ENCODE measurements around the gene FAM72B.
"Not testable (repeated sequence)": the region's sequence is repeated elsewhere in the genome, so short reads cannot be mapped to it uniquely, and the experiment has no call there.

FAM72B gene

DNA sequence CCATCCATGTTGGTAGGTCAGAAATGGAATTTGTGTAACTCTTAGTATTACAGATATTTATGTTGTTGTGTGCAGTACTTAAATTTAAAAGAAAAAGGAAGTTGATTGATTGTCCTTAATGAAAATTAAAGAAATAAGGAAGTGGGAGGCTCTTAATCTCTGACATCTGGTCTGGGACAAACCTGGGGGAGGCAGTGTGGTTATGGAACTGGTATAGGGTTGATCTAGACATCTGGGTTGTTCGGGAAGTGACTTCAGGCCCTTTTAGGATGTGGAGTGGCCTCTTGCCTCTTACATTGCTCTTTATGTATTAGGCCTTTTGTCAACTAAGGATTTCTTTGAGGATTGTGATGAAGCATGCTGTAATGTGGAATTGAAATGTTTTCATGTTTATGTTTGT is 16.1 kb upstream of the FAM72B start:
- not testable (repeated sequence) for H3K27me3 ChIP-seq (ENCODE audit: insufficient read depth, low read depth); H3K4me1 ChIP-seq (ENCODE audit: low read depth, poor library complexity, severe bottlenecking); H3K36me3 ChIP-seq (ENCODE audit: insufficient read depth); H2AFZ ChIP-seq (ENCODE audit: low read depth); H3K4me2 ChIP-seq; H3K79me2 ChIP-seq (ENCODE audit: insufficient read depth, low read depth); H4K20me1 ChIP-seq (ENCODE audit: insufficient read depth); H3K9ac ChIP-seq; H3K4me3 ChIP-seq (IDR thresholded peaks at IDR 0.05; ENCODE audit: insufficient read depth, low read depth, low read length); H3K27ac ChIP-seq

DNA sequence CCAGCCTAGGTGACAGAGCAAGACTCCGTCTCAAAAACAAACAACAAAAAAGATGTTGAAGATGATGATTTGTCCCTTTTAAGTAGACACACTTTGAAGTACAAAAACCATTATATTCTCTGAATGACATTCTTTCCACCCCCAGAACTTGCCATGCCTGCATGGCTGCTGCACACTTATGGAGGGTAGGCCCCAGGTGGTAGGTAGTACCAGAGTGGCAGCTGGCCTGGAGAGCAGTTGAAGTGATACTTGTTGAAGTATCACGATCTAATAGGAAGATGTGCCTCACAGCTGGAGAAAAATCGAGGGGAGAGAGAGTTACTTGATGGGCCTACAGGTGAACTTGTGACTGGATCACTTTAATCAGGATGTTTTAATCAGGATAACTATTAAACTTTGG is 15.6 kb upstream of the FAM72B start:
- H3K4me3 ChIP-seq (IDR thresholded peaks at IDR 0.05; ENCODE audit: insufficient read depth, low read depth, low read length); H3K79me2 ChIP-seq (ENCODE audit: insufficient read depth, low read depth); H2AFZ ChIP-seq (ENCODE audit: low read depth); H3K27ac ChIP-seq; H4K20me1 ChIP-seq (ENCODE audit: insufficient read depth); H3K36me3 ChIP-seq (ENCODE audit: insufficient read depth); H3K27me3 ChIP-seq (ENCODE audit: insufficient read depth, low read depth); H3K9ac ChIP-seq; H3K4me2 ChIP-seq; H3K4me1 ChIP-seq (ENCODE audit: low read depth, poor library complexity, severe bottlenecking): not testable (repeated sequence)

DNA sequence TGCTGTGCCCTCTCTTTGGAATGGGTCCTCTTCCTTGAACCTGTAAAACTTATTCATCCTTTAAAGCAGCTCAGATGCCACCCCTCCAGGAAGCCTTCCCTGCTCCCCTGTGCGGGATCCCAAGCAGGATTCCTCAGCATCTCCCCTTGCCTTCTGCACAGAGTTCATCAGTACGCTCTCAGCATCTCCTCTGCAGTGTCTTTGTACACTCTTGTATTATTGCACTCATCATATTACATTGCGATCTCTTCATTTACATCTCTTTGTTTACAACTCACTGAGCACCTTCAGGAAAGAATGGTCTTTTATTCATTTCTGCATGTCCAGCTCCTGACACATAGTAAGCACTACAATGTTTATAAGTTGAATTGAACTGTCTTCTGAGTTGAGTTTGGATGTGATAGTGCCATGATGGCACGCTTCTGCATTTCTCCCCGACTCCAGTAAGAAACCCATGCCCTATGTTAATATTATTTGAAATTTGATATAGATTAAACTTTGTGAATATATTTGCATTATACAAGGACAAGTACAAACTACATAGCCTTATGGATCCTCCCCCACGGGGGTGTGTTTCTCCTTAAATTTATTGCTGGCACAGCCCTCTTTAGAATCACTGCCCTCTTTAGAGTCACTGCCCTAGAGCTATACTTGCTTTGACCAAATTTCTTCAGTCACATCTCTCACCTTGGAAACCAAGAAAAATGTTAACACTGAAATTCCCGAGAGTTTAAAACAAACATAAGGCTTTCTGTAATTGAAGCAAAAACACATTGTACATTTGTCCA is 13.1 kb upstream of the FAM72B start:
- H3K4me2 ChIP-seq; H3K9ac ChIP-seq; H3K4me3 ChIP-seq (IDR thresholded peaks at IDR 0.05; ENCODE audit: insufficient read depth, low read depth, low read length); H3K4me1 ChIP-seq (ENCODE audit: low read depth, poor library complexity, severe bottlenecking); H3K36me3 ChIP-seq (ENCODE audit: insufficient read depth); H3K27me3 ChIP-seq (ENCODE audit: insufficient read depth, low read depth); H3K27ac ChIP-seq; H4K20me1 ChIP-seq (ENCODE audit: insufficient read depth); H3K79me2 ChIP-seq (ENCODE audit: insufficient read depth, low read depth); H2AFZ ChIP-seq (ENCODE audit: low read depth): not testable (repeated sequence)

DNA sequence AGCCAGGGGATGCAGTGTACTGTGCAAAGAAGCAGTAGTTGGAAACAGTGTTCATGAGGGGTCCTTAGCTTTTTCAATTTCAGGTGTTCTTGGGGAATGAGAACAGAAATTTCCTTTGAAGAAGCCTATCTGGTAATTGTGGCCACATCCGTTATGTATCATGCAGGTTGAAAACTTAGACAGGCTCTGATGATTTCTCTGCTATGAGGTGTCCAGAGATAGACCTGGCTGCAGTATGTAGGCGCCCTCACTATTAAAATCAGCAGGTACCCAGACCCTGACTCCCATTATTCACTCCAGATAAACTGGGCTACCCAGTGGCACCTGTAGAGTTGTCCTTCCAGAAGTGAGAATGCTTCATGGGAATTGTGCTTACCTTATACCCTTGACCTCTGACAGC is 8.4 kb upstream of the FAM72B start:
- H3K79me2 ChIP-seq (ENCODE audit: insufficient read depth, low read depth); H3K36me3 ChIP-seq (ENCODE audit: insufficient read depth); H3K9ac ChIP-seq; H3K27ac ChIP-seq; H3K27me3 ChIP-seq (ENCODE audit: insufficient read depth, low read depth); H3K4me3 ChIP-seq (IDR thresholded peaks at IDR 0.05; ENCODE audit: insufficient read depth, low read depth, low read length); H3K4me1 ChIP-seq (ENCODE audit: low read depth, poor library complexity, severe bottlenecking); H3K4me2 ChIP-seq; H2AFZ ChIP-seq (ENCODE audit: low read depth); H4K20me1 ChIP-seq (ENCODE audit: insufficient read depth): not testable (repeated sequence)

DNA sequence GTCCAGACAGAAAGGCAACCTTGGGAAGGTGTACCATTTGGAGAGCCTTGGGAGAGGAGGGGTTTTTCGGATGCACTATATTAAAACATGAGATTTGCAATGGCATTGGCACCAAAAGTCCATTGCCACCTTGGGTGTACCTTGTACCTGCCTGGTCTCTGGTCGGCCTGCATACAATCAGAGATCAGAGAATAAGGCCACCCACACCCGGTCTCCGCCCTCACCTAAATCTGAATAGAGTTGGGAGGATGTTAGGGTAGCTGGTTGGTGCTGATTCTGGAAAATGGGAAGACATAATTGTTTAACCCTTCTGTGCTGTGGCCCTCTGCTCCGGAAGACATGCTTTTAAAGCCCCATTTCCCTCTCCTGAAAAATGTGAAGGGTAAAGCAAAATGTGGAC is 3.8 kb upstream of the FAM72B start:
- not testable (repeated sequence) for H2AFZ ChIP-seq (ENCODE audit: low read depth); H3K4me3 ChIP-seq (IDR thresholded peaks at IDR 0.05; ENCODE audit: insufficient read depth, low read depth, low read length); H3K27me3 ChIP-seq (ENCODE audit: insufficient read depth, low read depth); H3K4me1 ChIP-seq (ENCODE audit: low read depth, poor library complexity, severe bottlenecking); H3K36me3 ChIP-seq (ENCODE audit: insufficient read depth); H3K27ac ChIP-seq; H3K4me2 ChIP-seq; H4K20me1 ChIP-seq (ENCODE audit: insufficient read depth); H3K9ac ChIP-seq; H3K79me2 ChIP-seq (ENCODE audit: insufficient read depth, low read depth)

DNA sequence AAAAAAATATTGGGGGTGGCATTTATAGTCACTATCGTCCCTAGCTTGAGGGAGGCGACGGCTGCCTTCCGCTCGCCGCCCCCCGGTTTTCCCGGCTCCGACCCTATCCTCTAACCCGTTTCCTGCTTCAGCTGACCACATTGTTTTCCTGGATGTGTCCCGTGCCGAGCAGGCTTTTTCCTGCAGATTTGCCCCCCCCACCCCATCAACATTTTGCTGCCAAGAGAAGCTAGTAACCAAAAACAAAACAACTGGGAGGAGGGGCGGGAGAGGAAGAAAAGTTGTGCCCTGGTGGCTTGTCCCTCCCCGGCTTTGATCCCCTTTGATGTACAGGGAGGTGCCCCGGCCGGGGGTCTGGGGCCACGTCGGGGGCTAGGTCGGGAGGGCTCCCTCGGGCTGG is 2.1 kb upstream of the FAM72B start:
- not testable (repeated sequence) for H3K9ac ChIP-seq; H3K27ac ChIP-seq; H3K4me3 ChIP-seq (IDR thresholded peaks at IDR 0.05; ENCODE audit: insufficient read depth, low read depth, low read length); H3K36me3 ChIP-seq (ENCODE audit: insufficient read depth); H4K20me1 ChIP-seq (ENCODE audit: insufficient read depth); H3K79me2 ChIP-seq (ENCODE audit: insufficient read depth, low read depth); H3K27me3 ChIP-seq (ENCODE audit: insufficient read depth, low read depth); H3K4me2 ChIP-seq; H2AFZ ChIP-seq (ENCODE audit: low read depth); H3K4me1 ChIP-seq (ENCODE audit: low read depth, poor library complexity, severe bottlenecking)

DNA sequence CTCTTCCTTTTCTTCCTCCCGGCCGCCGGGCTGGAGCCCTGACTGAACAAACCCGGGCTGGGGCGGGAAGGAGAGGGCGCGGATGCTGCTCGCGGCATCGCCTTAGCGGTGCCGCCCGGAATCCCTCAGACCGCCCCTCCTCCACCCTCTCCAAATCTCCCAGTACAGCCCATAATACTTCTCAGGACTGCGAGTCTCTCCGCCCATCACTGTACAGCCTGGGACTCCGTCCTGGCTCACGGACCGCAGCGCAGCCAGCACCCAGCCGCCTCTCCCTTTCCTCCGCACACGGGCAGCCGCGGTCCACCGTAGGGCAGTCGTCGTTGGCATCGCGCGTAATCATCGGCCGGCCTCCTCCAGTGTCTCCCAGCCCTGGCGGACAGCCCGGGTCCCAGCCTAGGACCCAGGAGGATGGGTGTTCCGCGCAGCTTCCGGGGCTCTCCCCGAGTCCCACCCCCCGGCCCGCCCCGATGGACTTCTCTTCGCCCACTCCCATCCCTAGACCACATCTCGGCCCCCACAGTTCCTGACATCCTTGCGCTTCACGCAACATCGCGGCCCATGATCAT is 1.1 kb upstream of the FAM72B start:
- H3K79me2 ChIP-seq (ENCODE audit: insufficient read depth, low read depth); H3K27me3 ChIP-seq (ENCODE audit: insufficient read depth, low read depth); H3K36me3 ChIP-seq (ENCODE audit: insufficient read depth); H3K27ac ChIP-seq; H3K4me1 ChIP-seq (ENCODE audit: low read depth, poor library complexity, severe bottlenecking); H2AFZ ChIP-seq (ENCODE audit: low read depth); H3K4me2 ChIP-seq; H3K4me3 ChIP-seq (IDR thresholded peaks at IDR 0.05; ENCODE audit: insufficient read depth, low read depth, low read length); H3K9ac ChIP-seq; H4K20me1 ChIP-seq (ENCODE audit: insufficient read depth): not testable (repeated sequence)

DNA sequence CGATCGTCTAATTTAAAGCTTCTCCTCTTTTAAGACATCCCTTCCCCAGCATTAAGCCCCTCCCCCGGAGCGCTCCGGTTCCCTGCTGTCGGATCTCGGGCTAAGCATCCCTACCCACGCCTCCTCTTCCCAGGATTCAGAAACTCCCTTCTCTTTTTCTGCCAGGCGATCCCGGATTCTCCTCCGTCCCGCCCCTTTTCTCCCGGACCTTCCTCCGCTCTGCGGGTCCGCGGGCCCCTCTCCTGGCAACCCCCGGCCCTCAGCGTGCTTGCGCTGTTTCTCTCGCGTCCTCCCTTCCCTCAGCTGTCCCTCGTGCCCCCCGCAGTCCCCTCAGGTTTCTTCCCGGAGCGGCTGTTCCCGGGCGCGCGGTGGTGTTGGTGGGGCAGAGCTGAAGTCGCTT is 273 bp downstream of the FAM72B start:
- H3K4me1 ChIP-seq (ENCODE audit: low read depth, poor library complexity, severe bottlenecking); H4K20me1 ChIP-seq (ENCODE audit: insufficient read depth); H3K36me3 ChIP-seq (ENCODE audit: insufficient read depth); H3K4me2 ChIP-seq; H3K79me2 ChIP-seq (ENCODE audit: insufficient read depth, low read depth); H3K4me3 ChIP-seq (IDR thresholded peaks at IDR 0.05; ENCODE audit: insufficient read depth, low read depth, low read length); H3K27ac ChIP-seq; H3K9ac ChIP-seq; H2AFZ ChIP-seq (ENCODE audit: low read depth); H3K27me3 ChIP-seq (ENCODE audit: insufficient read depth, low read depth): not testable (repeated sequence)

DNA sequence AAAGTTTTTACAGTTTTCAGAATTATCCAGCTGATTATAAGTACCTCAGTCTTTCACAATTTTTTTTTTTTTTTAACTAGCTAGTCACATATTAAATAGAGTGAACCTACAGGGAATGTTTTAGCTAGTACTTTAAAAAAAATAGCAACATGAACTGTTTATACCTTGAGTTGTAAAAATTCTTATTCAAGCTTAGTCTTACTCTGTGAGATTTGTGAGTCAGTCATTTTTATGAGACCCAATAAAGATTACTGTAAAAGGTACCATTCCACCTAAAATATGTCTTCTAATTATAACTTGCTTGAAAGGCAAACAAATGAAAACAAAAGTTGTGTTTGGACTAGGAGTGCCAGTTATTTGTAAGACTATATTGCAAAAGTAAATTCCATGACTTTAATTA is 5.9 kb downstream of the FAM72B start:
- H3K79me2 ChIP-seq (ENCODE audit: insufficient read depth, low read depth); H3K27me3 ChIP-seq (ENCODE audit: insufficient read depth, low read depth); H3K9ac ChIP-seq; H3K4me2 ChIP-seq; H3K36me3 ChIP-seq (ENCODE audit: insufficient read depth); H3K27ac ChIP-seq; H4K20me1 ChIP-seq (ENCODE audit: insufficient read depth); H3K4me3 ChIP-seq (IDR thresholded peaks at IDR 0.05; ENCODE audit: insufficient read depth, low read depth, low read length); H3K4me1 ChIP-seq (ENCODE audit: low read depth, poor library complexity, severe bottlenecking); H2AFZ ChIP-seq (ENCODE audit: low read depth): not testable (repeated sequence)

DNA sequence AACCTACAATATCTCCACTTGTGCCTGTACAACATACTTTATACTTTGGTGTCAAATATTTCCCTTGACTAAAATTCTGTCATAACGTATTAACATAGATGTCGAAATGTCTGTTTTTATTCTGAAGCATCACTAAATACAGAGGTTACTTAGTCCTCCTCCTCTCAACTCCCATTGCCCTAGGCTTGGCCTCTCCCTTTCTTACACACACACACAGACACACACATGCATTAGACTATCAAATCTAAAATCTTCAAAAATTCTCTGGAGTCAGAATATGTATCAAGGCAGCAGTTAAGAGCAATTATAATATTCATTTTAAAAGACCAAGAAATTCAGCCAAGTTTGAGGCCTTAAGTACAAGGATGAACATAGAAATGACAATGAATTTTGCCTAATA is 7.5 kb downstream of the FAM72B start:
- H3K4me1 ChIP-seq (ENCODE audit: low read depth, poor library complexity, severe bottlenecking); H2AFZ ChIP-seq (ENCODE audit: low read depth); H4K20me1 ChIP-seq (ENCODE audit: insufficient read depth); H3K27ac ChIP-seq; H3K27me3 ChIP-seq (ENCODE audit: insufficient read depth, low read depth); H3K79me2 ChIP-seq (ENCODE audit: insufficient read depth, low read depth); H3K4me3 ChIP-seq (IDR thresholded peaks at IDR 0.05; ENCODE audit: insufficient read depth, low read depth, low read length); H3K9ac ChIP-seq; H3K36me3 ChIP-seq (ENCODE audit: insufficient read depth); H3K4me2 ChIP-seq: not testable (repeated sequence)
